GM12878 (cell line): Measurements from ENCODE around the gene GPR39.

Source experiments
- CBX5 ChIP-seq: sonication (generic); IDR thresholded peaks from 2 replicates; pipeline ENCODE4 v1.6.1; 2016; ENCODE audit warnings: low read depth, moderate library complexity, mild to moderate bottlenecking, inconsistent platforms
- CEBPB ChIP-seq, 2 experiments: fragments of 150-350 bp in 1 of 2; IDR thresholded peaks; 2 replicates each; pipeline ENCODE4 v1.6.1; 2012 to 2014; ENCODE audit warnings: low read depth in 2 of 2, low read length in 2 of 2, borderline replicate concordance in 1 of 2, inconsistent platforms in 1 of 2
- EZH2 ChIP-seq: IDR thresholded peaks from 2 replicates; pipeline ENCODE4 v1.6.1; 2012; ENCODE audit warnings: low read depth, mild to moderate bottlenecking, control low read depth, inconsistent platforms, low read length, borderline replicate concordance; ENCODE audit not compliant: control insufficient read depth
- KDM1A ChIP-seq: fragments of 200-600 bp; sonication (generic); IDR thresholded peaks from 2 replicates; pipeline ENCODE4 v1.6.1; 2016; ENCODE audit warnings: borderline replicate concordance
- NFYB ChIP-seq: IDR thresholded peaks from 2 replicates; pipeline ENCODE4 v1.6.1; 2011; ENCODE audit warnings: low read depth, mild to moderate bottlenecking, low read length, improper control_type of control experiment, moderate library complexity; ENCODE audit not compliant: insufficient read depth
- POLR2A ChIP-seq: IDR thresholded peaks from 2 replicates; pipeline ENCODE4 v1.6.1; 2011; ENCODE audit warnings: low read depth, mild to moderate bottlenecking, low read length
- POLR2AphosphoS5 ChIP-seq: IDR thresholded peaks from 2 replicates; pipeline ENCODE4 v1.6.1; 2011; ENCODE audit warnings: mild to moderate bottlenecking, low read length, inconsistent platforms
- RAD21 ChIP-seq: IDR thresholded peaks from 2 replicates; pipeline ENCODE4 v1.6.1; 2011; ENCODE audit warnings: mild to moderate bottlenecking, low read depth, low read length, moderate library complexity; ENCODE audit not compliant: insufficient read depth
- RELA ChIP-seq: fragments of 450-650 bp; IDR thresholded peaks from 2 replicates; pipeline ENCODE4 v1.8.0; 2014; ENCODE audit warnings: borderline replicate concordance; ENCODE audit not compliant: partially characterized antibody
- SIN3A ChIP-seq: IDR thresholded peaks from 2 replicates; pipeline ENCODE4 v1.6.1; 2012; ENCODE audit warnings: low read depth, low read length, improper control_type of control experiment
- TF ChIP-seq, protein P1 (sequence below), 3 experiments: IDR thresholded peaks in 2 of 3; conservative IDR thresholded peaks in 1 of 3; 2 replicates each; pipeline ENCODE4 v1.5.1; 2011; ENCODE audit warnings: low read depth in 3 of 3, low read length in 3 of 3, mild to moderate bottlenecking in 3 of 3, control low read depth in 2 of 3, moderate library complexity in 2 of 3, inconsistent platforms in 1 of 3, mixed read lengths in 1 of 3; ENCODE audit not compliant: control insufficient read depth in 2 of 3, insufficient read depth in 1 of 3; ENCODE audit errors: extremely low read depth in 1 of 3
- TF ChIP-seq, protein P2 (sequence below): fragments of 450-650 bp; formaldehyde crosslinking; IDR thresholded peaks from 2 replicates; pipeline ENCODE4 v1.4.0; 2020; ENCODE audit warnings: mild to moderate bottlenecking, moderate library complexity
- TF ChIP-seq, protein P3 (sequence below): fragments of 450-650 bp; formaldehyde crosslinking; IDR thresholded peaks from 2 replicates; pipeline ENCODE4 v1.5.0; 2022; ENCODE audit warnings: mild to moderate bottlenecking, missing genetic modification characterization
- TF ChIP-seq, protein P4 (sequence below): IDR thresholded peaks from 2 replicates; pipeline ENCODE4 v1.6.1; 2012; ENCODE audit warnings: mild to moderate bottlenecking, low read depth, low read length

DNA sequence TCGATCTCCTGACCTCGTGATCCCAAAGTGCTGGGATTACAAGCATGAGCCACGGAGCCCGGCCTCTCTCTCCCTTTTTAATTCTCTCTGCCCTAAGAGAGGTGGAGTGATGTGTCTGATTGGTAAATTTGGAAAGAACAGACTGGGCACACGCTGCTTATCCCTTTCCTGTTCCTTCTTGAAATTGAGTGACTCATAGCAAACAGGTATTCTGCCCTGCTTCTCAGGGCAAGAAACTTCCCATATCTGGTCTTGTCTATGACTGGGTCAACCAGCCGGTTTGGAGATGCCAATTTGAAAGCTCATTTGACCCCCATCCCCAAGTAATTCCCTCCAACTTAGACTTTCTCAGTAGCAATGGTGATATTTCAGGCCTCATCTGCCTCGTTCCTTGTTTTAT, 238.4 kb downstream of the GPR39 start:
- no peak for TF ChIP-seq RELA
- TF ChIP-seq, protein P1, sequence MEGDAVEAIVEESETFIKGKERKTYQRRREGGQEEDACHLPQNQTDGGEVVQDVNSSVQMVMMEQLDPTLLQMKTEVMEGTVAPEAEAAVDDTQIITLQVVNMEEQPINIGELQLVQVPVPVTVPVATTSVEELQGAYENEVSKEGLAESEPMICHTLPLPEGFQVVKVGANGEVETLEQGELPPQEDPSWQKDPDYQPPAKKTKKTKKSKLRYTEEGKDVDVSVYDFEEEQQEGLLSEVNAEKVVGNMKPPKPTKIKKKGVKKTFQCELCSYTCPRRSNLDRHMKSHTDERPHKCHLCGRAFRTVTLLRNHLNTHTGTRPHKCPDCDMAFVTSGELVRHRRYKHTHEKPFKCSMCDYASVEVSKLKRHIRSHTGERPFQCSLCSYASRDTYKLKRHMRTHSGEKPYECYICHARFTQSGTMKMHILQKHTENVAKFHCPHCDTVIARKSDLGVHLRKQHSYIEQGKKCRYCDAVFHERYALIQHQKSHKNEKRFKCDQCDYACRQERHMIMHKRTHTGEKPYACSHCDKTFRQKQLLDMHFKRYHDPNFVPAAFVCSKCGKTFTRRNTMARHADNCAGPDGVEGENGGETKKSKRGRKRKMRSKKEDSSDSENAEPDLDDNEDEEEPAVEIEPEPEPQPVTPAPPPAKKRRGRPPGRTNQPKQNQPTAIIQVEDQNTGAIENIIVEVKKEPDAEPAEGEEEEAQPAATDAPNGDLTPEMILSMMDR (IDR thresholded peaks at IDR 0.05 in 2 of 3, conservative IDR thresholded peaks at IDR 0.05 in 1 of 3; ENCODE audit: control insufficient read depth in 2 of 3, extremely low read depth in 1 of 3, insufficient read depth in 1 of 3, low read depth in 3 of 3, low read length in 3 of 3): no peak
- no peak for TF ChIP-seq KDM1A
- TF ChIP-seq POLR2AphosphoS5: no peak
- TF ChIP-seq, protein P2, sequence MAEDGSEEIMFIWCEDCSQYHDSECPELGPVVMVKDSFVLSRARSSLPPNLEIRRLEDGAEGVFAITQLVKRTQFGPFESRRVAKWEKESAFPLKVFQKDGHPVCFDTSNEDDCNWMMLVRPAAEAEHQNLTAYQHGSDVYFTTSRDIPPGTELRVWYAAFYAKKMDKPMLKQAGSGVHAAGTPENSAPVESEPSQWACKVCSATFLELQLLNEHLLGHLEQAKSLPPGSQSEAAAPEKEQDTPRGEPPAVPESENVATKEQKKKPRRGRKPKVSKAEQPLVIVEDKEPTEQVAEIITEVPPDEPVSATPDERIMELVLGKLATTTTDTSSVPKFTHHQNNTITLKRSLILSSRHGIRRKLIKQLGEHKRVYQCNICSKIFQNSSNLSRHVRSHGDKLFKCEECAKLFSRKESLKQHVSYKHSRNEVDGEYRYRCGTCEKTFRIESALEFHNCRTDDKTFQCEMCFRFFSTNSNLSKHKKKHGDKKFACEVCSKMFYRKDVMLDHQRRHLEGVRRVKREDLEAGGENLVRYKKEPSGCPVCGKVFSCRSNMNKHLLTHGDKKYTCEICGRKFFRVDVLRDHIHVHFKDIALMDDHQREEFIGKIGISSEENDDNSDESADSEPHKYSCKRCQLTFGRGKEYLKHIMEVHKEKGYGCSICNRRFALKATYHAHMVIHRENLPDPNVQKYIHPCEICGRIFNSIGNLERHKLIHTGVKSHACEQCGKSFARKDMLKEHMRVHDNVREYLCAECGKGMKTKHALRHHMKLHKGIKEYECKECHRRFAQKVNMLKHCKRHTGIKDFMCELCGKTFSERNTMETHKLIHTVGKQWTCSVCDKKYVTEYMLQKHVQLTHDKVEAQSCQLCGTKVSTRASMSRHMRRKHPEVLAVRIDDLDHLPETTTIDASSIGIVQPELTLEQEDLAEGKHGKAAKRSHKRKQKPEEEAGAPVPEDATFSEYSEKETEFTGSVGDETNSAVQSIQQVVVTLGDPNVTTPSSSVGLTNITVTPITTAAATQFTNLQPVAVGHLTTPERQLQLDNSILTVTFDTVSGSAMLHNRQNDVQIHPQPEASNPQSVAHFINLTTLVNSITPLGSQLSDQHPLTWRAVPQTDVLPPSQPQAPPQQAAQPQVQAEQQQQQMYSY (CRISPR knock-in tag): no peak
- TF ChIP-seq, protein P3, sequence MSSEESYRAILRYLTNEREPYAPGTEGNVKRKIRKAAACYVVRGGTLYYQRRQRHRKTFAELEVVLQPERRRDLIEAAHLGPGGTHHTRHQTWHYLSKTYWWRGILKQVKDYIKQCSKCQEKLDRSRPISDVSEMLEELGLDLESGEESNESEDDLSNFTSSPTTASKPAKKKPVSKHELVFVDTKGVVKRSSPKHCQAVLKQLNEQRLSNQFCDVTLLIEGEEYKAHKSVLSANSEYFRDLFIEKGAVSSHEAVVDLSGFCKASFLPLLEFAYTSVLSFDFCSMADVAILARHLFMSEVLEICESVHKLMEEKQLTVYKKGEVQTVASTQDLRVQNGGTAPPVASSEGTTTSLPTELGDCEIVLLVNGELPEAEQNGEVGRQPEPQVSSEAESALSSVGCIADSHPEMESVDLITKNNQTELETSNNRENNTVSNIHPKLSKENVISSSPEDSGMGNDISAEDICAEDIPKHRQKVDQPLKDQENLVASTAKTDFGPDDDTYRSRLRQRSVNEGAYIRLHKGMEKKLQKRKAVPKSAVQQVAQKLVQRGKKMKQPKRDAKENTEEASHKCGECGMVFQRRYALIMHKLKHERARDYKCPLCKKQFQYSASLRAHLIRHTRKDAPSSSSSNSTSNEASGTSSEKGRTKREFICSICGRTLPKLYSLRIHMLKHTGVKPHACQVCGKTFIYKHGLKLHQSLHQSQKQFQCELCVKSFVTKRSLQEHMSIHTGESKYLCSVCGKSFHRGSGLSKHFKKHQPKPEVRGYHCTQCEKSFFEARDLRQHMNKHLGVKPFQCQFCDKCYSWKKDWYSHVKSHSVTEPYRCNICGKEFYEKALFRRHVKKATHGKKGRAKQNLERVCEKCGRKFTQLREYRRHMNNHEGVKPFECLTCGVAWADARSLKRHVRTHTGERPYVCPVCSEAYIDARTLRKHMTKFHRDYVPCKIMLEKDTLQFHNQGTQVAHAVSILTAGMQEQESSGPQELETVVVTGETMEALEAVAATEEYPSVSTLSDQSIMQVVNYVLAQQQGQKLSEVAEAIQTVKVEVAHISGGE (CRISPR knock-in tag): no peak
- TF ChIP-seq CBX5: no peak
- TF ChIP-seq, protein P4, sequence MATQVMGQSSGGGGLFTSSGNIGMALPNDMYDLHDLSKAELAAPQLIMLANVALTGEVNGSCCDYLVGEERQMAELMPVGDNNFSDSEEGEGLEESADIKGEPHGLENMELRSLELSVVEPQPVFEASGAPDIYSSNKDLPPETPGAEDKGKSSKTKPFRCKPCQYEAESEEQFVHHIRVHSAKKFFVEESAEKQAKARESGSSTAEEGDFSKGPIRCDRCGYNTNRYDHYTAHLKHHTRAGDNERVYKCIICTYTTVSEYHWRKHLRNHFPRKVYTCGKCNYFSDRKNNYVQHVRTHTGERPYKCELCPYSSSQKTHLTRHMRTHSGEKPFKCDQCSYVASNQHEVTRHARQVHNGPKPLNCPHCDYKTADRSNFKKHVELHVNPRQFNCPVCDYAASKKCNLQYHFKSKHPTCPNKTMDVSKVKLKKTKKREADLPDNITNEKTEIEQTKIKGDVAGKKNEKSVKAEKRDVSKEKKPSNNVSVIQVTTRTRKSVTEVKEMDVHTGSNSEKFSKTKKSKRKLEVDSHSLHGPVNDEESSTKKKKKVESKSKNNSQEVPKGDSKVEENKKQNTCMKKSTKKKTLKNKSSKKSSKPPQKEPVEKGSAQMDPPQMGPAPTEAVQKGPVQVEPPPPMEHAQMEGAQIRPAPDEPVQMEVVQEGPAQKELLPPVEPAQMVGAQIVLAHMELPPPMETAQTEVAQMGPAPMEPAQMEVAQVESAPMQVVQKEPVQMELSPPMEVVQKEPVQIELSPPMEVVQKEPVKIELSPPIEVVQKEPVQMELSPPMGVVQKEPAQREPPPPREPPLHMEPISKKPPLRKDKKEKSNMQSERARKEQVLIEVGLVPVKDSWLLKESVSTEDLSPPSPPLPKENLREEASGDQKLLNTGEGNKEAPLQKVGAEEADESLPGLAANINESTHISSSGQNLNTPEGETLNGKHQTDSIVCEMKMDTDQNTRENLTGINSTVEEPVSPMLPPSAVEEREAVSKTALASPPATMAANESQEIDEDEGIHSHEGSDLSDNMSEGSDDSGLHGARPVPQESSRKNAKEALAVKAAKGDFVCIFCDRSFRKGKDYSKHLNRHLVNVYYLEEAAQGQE: no peak
- no peak for TF ChIP-seq CEBPB (IDR thresholded peaks at IDR 0.05; ENCODE audit: borderline replicate concordance in 1 of 2, low read depth in 2 of 2, low read length in 2 of 2)
- TF ChIP-seq SIN3A: no peak
- no peak for TF ChIP-seq RAD21
- no peak for TF ChIP-seq EZH2
- no peak for TF ChIP-seq POLR2A
- no peak for TF ChIP-seq NFYB
